Gastrocnemius medialis (tissue), 4 donors: ENCODE results near the gene LTBP1. TPM values are rescaled to one million over a fixed set of nuclear protein-coding genes. Genes with fewer than 3 reads are reported as not detected.
A peak's percentile ranks its signal among the peaks of the same experiment; 100 is the strongest.

Experiments
- ATAC-seq, 2 donors: fragments of 150-250 bp; one replicate each; pipeline ENCODE4 v1.9.1; 2016
- DNase-seq, 2 donors: peaks; one replicate each; pipeline ENCODE4 v3.0.0-alpha.2; 2019
- H3K27ac ChIP-seq, 4 donors: fragments of 200-600 bp; sonication (generic); 1 replicate in 1 of 4; 2 replicates in 3 of 4; pipeline ENCODE4 v1.5.1; 2016 to 2018; ENCODE audit warnings: mild to moderate bottlenecking in 2 of 4, moderate library complexity in 1 of 4
- H3K27me3 ChIP-seq, 3 donors: fragments of 200-600 bp; sonication (generic) in 2 of 3; 1 replicate in 1 of 3; 2 replicates in 2 of 3; pipeline versions ENCODE4 v1.5.1 to v1.6.0; 2016 to 2019; ENCODE audit warnings: mild to moderate bottlenecking in 1 of 3, moderate library complexity in 1 of 3
- H3K36me3 ChIP-seq, 2 donors: fragments of 200-600 bp; sonication (generic) in 1 of 2; one replicate each; pipeline ENCODE4 v1.5.1; 2017 to 2018
- H3K4me1 ChIP-seq, 2 donors: fragments of 200-600 bp; sonication (generic) in 1 of 2; one replicate each; pipeline ENCODE4 v1.5.1; 2016 to 2017; ENCODE audit warnings: mild to moderate bottlenecking in 2 of 2
- H3K4me3 ChIP-seq, 4 donors: fragments of 200-600 bp; sonication (generic) in 3 of 4; 1 replicate in 1 of 4; 2 replicates in 3 of 4; pipeline ENCODE4 v1.5.1; 2016 to 2019; ENCODE audit warnings: mild to moderate bottlenecking in 2 of 4
- H3K9me3 ChIP-seq, 3 donors: fragments of 200-600 bp; sonication (generic) in 2 of 3; 1 replicate in 1 of 3; 2 replicates in 2 of 3; pipeline ENCODE4 v1.5.1; 2016 to 2019
- CTCF ChIP-seq, 5 experiments: fragments of 450-650 bp in 3 of 5; fragments of 200-600 bp in 2 of 5; sonication (generic) in 2 of 5; IDR thresholded peaks in 4 of 5; conservative IDR thresholded peaks in 1 of 5; 1 replicate in 4 of 5; 2 replicates in 1 of 5; pipeline ENCODE4 v1.5.1; 2016 to 2019; ENCODE audit warnings: antibody characterized with exemption in 5 of 5, mild to moderate bottlenecking in 3 of 5, moderate library complexity in 3 of 5
- POLR2A ChIP-seq, 2 donors: fragments of 450-650 bp; IDR thresholded peaks; one replicate each; pipeline ENCODE4 v1.6.1; 2017; ENCODE audit warnings: antibody characterized with exemption in 2 of 2, mild to moderate bottlenecking in 2 of 2, moderate library complexity in 2 of 2
- in situ Hi-C, 4 donors: fragments of 200-750 bp; cut with MboI; loops; one replicate each; pipeline versions ENCODE4 v1.15.0 to v1.8.0; 2017; ENCODE audit warnings: low sequenced_read_pairs in 4 of 4
- intact Hi-C: fragments of 100-400 bp; cut with DNase I; formaldehyde crosslinking; loops from one replicate; pipeline ENCODE4 v1.15.1; 2023; ENCODE audit warnings: low total_unique reads
- total RNA-seq, 4 donors: library from RNA; depleted of rRNA; stranded (reverse); fragments of >200 nt; gene quantifications; one replicate each; pipeline versions ENCODE4 v1.1.0 to v1.2.3, GENCODE V29; 2016

Gene LTBP1
- total RNA-seq, 4 donors from 2014 or later, result 8.0 to 42.8 (median 18.4) TPM

GRCh38 chr2:33284287-33284686, 337.5 kb downstream of the LTBP1 start:
- DNase-seq (no peak), ATAC-seq (peak in 1 of 2 donors; percentile 49)
- Histone ChIP-seq H3K4me1 (no peaks in the 10 kb centered on the region), H3K27ac (no peak overlapping the region), H3K9me3 (no peaks in the 10 kb centered on the region), H3K36me3 (peaks cover 0 to 13% of the 10 kb centered on the region in 2 donors), H3K27me3 (no peaks in the 10 kb centered on the region), H3K4me3 (no peak overlapping the region)
- intact Hi-C loops (loop anchor here (5.0 kb wide), 1 partner anchor 88 kb away; no protein-coding TSS in a partner anchor), in situ Hi-C loops (no loop called here)
- TF ChIP-seq CTCF (IDR thresholded peaks at IDR 0.05 in 4 of 5, conservative IDR thresholded peaks at IDR 0.05 in 1 of 5) (no peak), POLR2A (IDR thresholded peaks at IDR 0.05) (no peak)

- Histone ChIP-seq H3K27ac (no peak overlapping the region), H3K9me3 (no peaks in the 10 kb centered on the region), H3K4me3 (no peak overlapping the region), H3K27me3 (no peaks in the 10 kb centered on the region), H3K4me1 (peaks cover 13 to 14% of the 10 kb centered on the region in 2 donors), H3K36me3 (no peaks in the 10 kb centered on the region)
- no peak for DNase-seq
- no peak for ATAC-seq
- TF ChIP-seq POLR2A (IDR thresholded peaks at IDR 0.05) (no peak), CTCF (IDR thresholded peaks at IDR 0.05 in 4 of 5, conservative IDR thresholded peaks at IDR 0.05 in 1 of 5) (no peak)
- in situ Hi-C loops, result no loop called here
- intact Hi-C loops, result no loop called here
Measured at GRCh38 chr2:33287507-33288005, 340.8 kb downstream of the LTBP1 start.

GRCh38 chr2:33288011-33288410, 341.3 kb downstream of the LTBP1 start:
- Histone ChIP-seq H3K4me3 (no peak overlapping the region), H3K4me1 (peaks cover 14 to 15% of the 10 kb centered on the region in 2 donors), H3K27me3 (no peaks in the 10 kb centered on the region), H3K9me3 (no peaks in the 10 kb centered on the region), H3K36me3 (no peaks in the 10 kb centered on the region), H3K27ac (no peak overlapping the region)
- ATAC-seq, result peak in 1 of 2 donors; percentile 38
- in situ Hi-C loops, result no loop called here
- intact Hi-C loops, result no loop called here
- TF ChIP-seq POLR2A (IDR thresholded peaks at IDR 0.05), result no peak
- no peak for TF ChIP-seq CTCF (IDR thresholded peaks at IDR 0.05 in 4 of 5, conservative IDR thresholded peaks at IDR 0.05 in 1 of 5)
- DNase-seq, result no peak

GRCh38 chr2:33289961-33290360, 343.2 kb downstream of the LTBP1 start:
- H3K4me1 ChIP-seq, result peaks cover 14 to 21% of the 10 kb centered on the region in 2 donors
- H3K4me3 ChIP-seq, result no peak overlapping the region
- H3K27me3 ChIP-seq, result no peaks in the 10 kb centered on the region
- H3K27ac ChIP-seq, result no peak overlapping the region
- no peaks in the 10 kb centered on the region for H3K9me3 ChIP-seq
- ATAC-seq, result no peak
- H3K36me3 ChIP-seq, result no peaks in the 10 kb centered on the region
- DNase-seq, result no peak
- TF ChIP-seq POLR2A (IDR thresholded peaks at IDR 0.05) (no peak), CTCF (IDR thresholded peaks at IDR 0.05 in 4 of 5, conservative IDR thresholded peaks at IDR 0.05 in 1 of 5) (no peak)
- in situ Hi-C loops, result no loop called here
- intact Hi-C loops, result no loop called here
